HUDEP-2 (cell line): ENCODE data around the gene DUSP14.
A peak's percentile ranks its signal among the peaks of the same experiment; 100 is the strongest.
"Not testable (repeated sequence)": the region's sequence is repeated elsewhere in the genome, so short reads cannot be mapped to it uniquely, and the experiment has no call there.

Experiments
- DNase-seq, 76 experiments: peaks; one replicate each; lab custom pipeline; 2025; ENCODE audit not compliant: unreplicated experiment in 76 of 76; lab: John Stamatoyannopoulos, UW

DUSP14 gene, protein sequence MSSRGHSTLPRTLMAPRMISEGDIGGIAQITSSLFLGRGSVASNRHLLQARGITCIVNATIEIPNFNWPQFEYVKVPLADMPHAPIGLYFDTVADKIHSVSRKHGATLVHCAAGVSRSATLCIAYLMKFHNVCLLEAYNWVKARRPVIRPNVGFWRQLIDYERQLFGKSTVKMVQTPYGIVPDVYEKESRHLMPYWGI

GRCh38 chr17:37489197-37490001 lies at the start of gene DUSP14:
Gene DUSP14, plus strand, starts transcription at chr17:37489891. Its CDS starts 22,382 bp downstream, at chr17:37512273.
- peak in 65 of 76 experiments; percentile 7 to 80 (median 59) for DNase-seq

GRCh38 chr17:37440424-37440823 lies 49.3 kb upstream of the DUSP14 start:
- DNase-seq, result no peak

DNA sequence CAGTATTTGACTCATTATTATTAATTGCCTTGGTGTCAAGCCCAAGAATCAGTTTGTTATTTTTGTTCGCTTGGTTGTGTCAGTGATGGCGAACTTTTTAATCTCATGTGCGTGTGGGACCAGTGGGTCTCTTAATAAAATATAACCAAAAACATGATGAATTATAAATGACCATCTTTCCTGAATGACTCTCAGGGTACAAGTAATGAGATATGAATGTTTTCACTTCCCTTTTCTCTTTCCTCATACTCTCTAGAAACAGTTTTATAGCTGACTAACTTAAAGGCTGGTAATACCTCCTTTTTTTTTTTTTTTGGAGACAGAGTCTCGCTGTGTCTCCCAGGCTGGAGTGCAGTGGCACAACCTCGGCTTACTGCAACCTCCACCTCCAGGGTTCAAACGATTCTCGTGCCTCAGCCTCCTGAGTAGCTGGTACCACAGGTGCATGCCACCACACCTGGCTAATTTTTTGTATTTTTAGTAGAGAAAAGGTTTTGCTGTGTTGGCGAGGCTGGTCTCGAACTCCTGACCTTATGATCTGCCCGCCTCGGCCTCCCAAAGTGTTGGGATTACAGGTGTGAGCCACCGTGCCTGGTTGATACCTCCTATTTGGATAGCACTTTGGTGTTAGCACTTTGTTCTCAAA lies 48.2 kb upstream of the DUSP14 start:
- not testable (repeated sequence) for DNase-seq

DNA sequence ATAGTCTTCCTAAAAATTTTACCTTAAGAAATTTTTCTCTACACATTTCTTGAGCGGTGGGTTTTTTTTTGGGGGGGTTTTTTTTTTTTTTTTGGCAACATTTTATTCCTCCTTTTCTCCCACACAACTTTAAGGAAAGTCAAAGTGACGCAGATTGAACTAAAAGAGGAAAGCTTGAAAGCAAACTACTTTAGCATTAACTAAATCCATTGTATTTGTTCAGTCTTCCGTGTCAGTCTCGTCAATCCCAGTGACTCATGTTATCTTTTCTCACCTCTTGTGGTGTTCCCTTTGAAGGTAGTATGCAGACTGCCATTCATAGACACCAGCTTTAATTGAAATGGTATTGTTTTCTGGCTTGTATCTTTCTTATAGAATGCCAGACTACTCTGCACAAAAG lies 43.7 kb upstream of the DUSP14 start:
- no peak for DNase-seq

DNA sequence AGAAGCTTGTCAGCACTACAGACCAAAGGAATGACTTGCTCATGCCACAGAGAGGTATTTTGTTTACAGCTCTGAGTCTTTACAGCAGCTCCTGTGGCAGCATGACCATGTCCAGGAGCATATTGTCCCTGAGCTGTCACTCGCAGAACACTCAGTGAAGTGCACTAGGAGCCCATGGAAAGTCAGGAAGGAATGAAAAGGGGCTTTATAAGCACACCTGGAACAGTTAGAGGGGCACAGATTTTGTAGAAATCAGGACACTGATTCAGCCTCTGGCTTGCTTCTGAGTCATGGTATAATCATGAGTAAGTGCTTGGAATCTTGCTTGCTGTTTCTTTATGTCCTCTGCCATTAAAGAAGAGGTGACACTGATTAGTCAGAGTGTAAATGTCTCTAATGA lies 42.0 kb upstream of the DUSP14 start:
- DNase-seq, result no peak

DNA sequence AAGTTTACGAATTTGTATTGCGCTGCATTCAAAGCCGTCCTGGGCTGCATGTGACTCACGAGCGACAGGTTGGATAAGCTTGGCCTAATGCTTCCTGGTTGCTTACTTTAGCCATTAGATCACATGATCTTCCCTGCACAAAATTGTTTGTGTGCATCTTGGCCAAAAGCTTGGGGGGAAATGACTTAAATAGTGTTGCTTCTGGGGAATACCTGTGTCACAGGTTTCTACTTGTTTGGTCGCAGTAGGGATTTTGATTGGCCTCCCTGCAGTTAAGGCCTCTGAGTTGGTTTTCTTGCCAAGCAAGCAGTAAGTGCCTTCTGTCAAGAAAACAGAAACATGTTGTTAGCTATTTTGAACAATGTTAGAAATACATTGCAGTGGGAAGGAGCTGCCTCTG lies 39.6 kb upstream of the DUSP14 start:
- DNase-seq, result no peak

DNA sequence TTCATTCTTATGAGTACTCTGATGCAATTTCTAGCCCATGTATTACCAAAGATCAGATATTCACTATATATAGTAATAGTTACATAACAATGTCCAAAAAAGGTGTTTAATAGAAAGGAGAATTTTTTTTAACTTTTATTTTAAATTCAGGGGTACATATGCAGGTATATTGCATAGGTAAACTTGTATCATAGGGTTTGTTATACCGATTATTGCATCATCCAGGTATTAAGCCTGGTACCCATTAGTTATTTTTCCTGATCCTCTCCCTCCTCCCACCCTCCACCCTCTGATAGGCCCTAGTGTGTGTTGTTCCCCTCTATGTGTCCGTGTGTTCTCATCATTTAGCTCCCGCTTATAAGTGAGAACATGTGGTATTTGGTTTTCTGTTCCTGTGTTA lies 31.9 kb upstream of the DUSP14 start:
- not testable (repeated sequence) for DNase-seq

DNA sequence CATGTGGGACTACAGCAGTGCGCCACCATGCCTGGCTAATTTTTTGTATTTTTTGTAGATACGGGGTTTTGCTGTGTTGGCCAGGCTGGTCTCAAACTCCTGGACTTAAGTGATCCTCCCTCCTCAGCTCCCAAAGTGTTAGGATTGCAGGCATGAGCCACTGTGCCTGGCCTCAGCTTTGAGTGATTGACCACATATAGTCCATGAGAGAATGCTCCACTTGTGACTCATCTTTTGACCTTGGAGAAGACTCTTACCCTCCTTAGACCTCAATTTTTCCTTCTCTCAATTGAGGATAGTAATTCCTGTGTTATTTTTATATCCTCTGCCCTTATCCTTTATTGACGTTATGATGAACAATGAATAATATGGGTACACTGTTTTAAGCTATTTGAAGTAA lies 30.9 kb upstream of the DUSP14 start:
- DNase-seq, result no peak

DNA sequence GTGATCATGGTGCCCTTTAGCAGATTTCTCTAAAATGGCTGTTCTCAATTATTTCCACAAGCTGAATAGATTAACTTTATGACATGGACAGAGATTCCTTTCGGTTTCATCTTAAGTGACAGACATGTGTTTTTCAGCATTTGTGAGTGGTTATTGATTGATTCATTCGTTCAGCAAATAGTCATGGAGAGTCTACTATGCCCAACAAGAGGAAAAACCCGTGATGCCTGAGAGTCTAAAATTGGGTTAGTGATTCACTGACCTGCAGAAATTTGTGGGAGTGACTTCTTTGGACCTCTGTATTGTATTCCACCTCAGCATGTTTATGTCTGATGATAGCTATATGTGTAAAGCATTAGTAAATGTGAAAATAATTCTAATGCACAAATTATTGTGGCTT lies 28.0 kb upstream of the DUSP14 start:
- DNase-seq, result no peak

GRCh38 chr17:37462492-37462891 lies 27.2 kb upstream of the DUSP14 start:
- DNase-seq, result no peak

- DNase-seq, result no peak
These were observed 26.7 kb upstream of the DUSP14 start for GRCh38 chr17:37463039-37463438.

DNA sequence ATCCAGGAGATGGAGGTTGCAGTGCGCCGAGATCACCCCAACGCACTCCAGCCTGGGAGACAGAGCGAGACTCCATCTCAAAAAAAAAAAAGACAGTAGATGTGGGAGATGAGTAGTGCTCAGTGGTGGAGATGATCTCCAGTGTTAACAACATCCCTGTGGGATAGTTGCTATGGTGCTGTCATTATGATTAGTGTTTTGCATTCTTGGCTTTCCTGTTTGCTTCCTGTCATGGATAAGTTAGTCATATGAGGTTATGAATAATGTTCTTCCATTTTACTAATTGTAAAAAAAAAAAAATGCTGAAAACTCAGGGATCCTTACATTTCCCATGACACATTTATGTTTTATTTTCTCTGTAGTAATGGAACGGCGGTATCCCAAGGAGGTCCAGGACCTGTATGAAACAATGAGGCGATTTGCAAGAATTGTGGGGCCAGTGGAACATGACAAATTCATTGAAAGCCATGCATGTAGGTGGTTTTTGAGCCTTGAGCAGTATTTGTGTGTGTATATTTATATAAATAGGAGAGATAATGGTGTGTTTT lies 24.5 kb upstream of the DUSP14 start:
- no peak for DNase-seq

GRCh38 chr17:37466471-37466870 lies 23.2 kb upstream of the DUSP14 start:
- DNase-seq, result no peak

- no peak for DNase-seq
These were observed 19.5 kb upstream of the DUSP14 start for GRCh38 chr17:37470181-37470580.

DNA sequence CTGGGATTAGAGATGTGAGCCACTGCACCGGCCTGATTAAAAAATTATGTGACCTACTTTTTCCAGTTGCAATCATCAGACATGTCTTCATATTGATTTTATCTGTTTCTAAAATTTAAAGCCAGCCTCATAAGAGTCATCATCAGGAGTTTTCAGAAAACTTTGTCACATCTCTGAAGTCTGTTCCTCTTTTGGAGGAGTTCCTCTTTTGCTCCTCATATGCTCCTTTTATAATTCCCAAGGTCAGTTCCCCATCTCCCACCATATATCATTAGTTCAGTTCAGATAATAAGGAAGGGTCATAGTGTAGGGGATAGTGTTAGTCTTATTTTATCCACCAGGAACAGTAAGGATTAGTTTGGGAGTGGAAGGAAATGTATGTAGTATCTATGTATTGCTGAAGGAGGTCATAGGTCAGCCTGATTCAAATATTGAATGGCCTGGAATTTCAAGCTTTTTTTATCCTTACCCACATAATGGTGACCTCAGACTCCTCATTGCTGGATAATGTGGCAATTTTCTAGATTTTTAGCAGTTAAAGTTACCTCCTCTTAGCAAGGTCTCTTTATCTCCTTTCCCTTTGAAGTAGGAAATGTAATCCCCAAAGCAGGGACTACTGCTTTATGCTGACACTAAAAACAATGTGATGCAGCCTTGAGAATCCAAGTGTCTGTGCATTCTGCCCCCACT lies 13.8 kb upstream of the DUSP14 start:
- DNase-seq, result peak in 2 of 76 experiments; percentile 10 to 13

- DNase-seq, result no peak
These were observed 13.1 kb upstream of the DUSP14 start for GRCh38 chr17:37476431-37477120.

GRCh38 chr17:37478187-37478586 lies 11.5 kb upstream of the DUSP14 start:
- DNase-seq, result no peak

DNA sequence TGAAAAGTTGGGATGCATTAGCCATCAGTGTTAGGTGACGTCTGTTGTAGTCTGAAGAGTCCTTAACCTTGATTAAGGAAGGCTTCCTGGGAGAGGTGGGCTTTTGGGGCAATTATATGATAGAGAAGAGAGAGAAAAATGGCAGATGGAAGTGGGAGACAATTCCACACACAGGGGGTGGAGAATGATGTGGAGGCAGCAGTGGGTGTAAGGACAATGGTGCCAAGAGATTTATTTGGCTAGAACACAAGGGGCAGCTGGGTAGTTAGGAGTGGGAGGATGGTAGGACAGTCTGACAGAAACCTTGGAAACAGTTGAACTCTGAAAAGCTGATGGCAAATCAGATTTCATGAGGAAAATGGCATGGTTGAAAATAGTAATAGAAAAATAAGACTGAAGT lies 10.7 kb upstream of the DUSP14 start:
- no peak for DNase-seq

- DNase-seq, result no peak
These were observed 9.3 kb upstream of the DUSP14 start for GRCh38 chr17:37480427-37480826.

- no peak for DNase-seq
These were observed 8.6 kb upstream of the DUSP14 start for GRCh38 chr17:37481001-37481665.
